ENCODE results near the gene SEC24B. TPM values are rescaled to one million over a fixed set of nuclear protein-coding genes. Genes with fewer than 3 reads are reported as not detected.

Gene SEC24B
- total and polyA plus RNA-seq, 10 of the 15 experiments (the other 5 are each of a cell fraction or from before 2014, with no cell fraction given): 6.4 to 43.2 (median 16.0) TPM

DNA sequence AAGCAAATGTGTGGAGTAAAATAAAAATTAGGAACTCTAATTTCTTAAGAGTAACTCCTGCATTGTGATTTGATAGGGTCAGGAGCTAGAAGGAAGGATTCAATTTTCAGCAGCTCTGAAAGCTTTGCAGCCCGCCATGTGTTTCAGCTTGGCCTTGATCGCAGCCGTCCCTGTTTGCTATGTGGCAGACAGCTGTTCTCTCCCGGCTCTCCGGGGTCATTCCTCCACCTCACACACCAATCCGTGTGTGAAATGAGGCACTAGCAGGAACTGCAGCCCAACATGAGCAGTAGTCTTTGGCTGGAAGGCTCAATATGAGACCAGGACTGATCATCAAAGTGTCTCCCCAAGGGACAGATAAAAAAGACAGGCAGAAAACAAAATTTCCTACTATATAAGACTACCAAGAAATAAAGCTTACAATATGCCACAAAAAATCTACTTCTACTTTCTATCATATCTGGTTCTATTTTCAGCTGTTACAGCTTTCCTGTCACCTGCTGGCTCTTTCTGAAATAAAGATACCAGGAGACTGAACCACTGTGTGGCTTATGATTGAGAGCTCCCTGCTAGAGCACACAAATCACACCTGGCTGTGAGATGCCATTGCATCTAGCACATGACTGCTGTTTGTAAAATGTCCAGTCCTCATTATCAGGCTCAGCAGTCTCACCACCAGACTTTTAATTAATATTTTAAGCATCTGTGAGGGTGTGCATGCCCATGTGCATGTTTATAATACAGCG is 44.1 kb upstream of the SEC24B start:
- no peaks in the 10 kb centered on the region for H3K36me3 ChIP-seq (ENCODE audit: control insufficient read depth in 2 of 2, insufficient read depth in 2 of 2, low read length in 1 of 2)
- in situ Hi-C loops (cut with MboI): no loop called here
- ChIA-PET POLR2A (no interaction called here), CTCF (no interaction called here), SMC1A (ENCODE audit: uncharacterized antibody, unreplicated experiment) (interaction anchor here (0.9 kb wide), 1 partner anchor 12 kb away, joined by 3 read pairs; no protein-coding TSS in a partner anchor), RAD21 (ENCODE audit: unreplicated experiment) (no interaction called here)
- no peak overlapping the region for H3K4me3 ChIP-seq
- peak; percentile 72 for ATAC-seq
- no TSS peak for BruUV-seq (replicated peaks)
- H3K79me2 ChIP-seq (ENCODE audit: control insufficient read depth, insufficient read depth, low read length): no peaks in the 10 kb centered on the region
- H3K27ac ChIP-seq (ENCODE audit: control insufficient read depth, insufficient read depth): peak overlapping the region; percentile 2; the same call in 1 of the 2 replicates
- H3K4me1 ChIP-seq (ENCODE audit: control insufficient read depth, insufficient read depth, low read length): peaks cover 17% of the 10 kb centered on the region
- H3K9me3 ChIP-seq (replicated peaks; ENCODE audit: control insufficient read depth, insufficient read depth, low read length): no peaks in the 10 kb centered on the region
- no peaks in the 10 kb centered on the region for H4K20me1 ChIP-seq (ENCODE audit: control insufficient read depth, insufficient read depth)
- intact Hi-C loops (cut with micrococcal nuclease; ENCODE audit: unreplicated experiment): no loop called here
- peak overlapping the region; percentile 5; the same call in 1 of the 2 replicates for H2AFZ ChIP-seq (ENCODE audit: control insufficient read depth, low read depth, low read length)
- peak overlapping the region; percentile 47; the same call in 1 of the 2 replicates for H3K4me2 ChIP-seq (ENCODE audit: control insufficient read depth, insufficient read depth)
- peak; percentile 23 for DNase-seq (ENCODE audit: low read depth, low spot score)
- no peaks in the 10 kb centered on the region for H3K27me3 ChIP-seq (replicated peaks in 1 of 2; ENCODE audit: control insufficient read depth in 2 of 2, insufficient read depth in 2 of 2, low read length in 1 of 2)
- H3K9ac ChIP-seq (ENCODE audit: control insufficient read depth, insufficient read depth, low read length): no peak overlapping the region
- 58% methylated on average over 7 of the region's 7 CpGs for WGBS (ENCODE audit: insufficient coverage, insufficient replicate concordance, low lambda C conversion rate, missing lambda C conversion rate)
- FAIRE-seq: no peak
- TF ChIP-seq RAD51 (IDR thresholded peaks at IDR 0.05): no peak
- TF ChIP-seq FOXM1 (IDR thresholded peaks at IDR 0.05; ENCODE audit: low read depth, low read length): no peak
- no peak for TF ChIP-seq ESRRA (IDR thresholded peaks at IDR 0.05; ENCODE audit: low read length)
- TF ChIP-seq, protein P1, sequence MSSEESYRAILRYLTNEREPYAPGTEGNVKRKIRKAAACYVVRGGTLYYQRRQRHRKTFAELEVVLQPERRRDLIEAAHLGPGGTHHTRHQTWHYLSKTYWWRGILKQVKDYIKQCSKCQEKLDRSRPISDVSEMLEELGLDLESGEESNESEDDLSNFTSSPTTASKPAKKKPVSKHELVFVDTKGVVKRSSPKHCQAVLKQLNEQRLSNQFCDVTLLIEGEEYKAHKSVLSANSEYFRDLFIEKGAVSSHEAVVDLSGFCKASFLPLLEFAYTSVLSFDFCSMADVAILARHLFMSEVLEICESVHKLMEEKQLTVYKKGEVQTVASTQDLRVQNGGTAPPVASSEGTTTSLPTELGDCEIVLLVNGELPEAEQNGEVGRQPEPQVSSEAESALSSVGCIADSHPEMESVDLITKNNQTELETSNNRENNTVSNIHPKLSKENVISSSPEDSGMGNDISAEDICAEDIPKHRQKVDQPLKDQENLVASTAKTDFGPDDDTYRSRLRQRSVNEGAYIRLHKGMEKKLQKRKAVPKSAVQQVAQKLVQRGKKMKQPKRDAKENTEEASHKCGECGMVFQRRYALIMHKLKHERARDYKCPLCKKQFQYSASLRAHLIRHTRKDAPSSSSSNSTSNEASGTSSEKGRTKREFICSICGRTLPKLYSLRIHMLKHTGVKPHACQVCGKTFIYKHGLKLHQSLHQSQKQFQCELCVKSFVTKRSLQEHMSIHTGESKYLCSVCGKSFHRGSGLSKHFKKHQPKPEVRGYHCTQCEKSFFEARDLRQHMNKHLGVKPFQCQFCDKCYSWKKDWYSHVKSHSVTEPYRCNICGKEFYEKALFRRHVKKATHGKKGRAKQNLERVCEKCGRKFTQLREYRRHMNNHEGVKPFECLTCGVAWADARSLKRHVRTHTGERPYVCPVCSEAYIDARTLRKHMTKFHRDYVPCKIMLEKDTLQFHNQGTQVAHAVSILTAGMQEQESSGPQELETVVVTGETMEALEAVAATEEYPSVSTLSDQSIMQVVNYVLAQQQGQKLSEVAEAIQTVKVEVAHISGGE (CRISPR knock-in tag; IDR thresholded peaks at IDR 0.05): no peak
- no peak for TF ChIP-seq YBX1 (IDR thresholded peaks at IDR 0.05)
- TF ChIP-seq, protein P2, sequence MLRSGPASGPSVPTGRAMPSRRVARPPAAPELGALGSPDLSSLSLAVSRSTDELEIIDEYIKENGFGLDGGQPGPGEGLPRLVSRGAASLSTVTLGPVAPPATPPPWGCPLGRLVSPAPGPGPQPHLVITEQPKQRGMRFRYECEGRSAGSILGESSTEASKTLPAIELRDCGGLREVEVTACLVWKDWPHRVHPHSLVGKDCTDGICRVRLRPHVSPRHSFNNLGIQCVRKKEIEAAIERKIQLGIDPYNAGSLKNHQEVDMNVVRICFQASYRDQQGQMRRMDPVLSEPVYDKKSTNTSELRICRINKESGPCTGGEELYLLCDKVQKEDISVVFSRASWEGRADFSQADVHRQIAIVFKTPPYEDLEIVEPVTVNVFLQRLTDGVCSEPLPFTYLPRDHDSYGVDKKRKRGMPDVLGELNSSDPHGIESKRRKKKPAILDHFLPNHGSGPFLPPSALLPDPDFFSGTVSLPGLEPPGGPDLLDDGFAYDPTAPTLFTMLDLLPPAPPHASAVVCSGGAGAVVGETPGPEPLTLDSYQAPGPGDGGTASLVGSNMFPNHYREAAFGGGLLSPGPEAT (IDR thresholded peaks at IDR 0.05; ENCODE audit: low read depth): no peak
- TF ChIP-seq, protein P3, sequence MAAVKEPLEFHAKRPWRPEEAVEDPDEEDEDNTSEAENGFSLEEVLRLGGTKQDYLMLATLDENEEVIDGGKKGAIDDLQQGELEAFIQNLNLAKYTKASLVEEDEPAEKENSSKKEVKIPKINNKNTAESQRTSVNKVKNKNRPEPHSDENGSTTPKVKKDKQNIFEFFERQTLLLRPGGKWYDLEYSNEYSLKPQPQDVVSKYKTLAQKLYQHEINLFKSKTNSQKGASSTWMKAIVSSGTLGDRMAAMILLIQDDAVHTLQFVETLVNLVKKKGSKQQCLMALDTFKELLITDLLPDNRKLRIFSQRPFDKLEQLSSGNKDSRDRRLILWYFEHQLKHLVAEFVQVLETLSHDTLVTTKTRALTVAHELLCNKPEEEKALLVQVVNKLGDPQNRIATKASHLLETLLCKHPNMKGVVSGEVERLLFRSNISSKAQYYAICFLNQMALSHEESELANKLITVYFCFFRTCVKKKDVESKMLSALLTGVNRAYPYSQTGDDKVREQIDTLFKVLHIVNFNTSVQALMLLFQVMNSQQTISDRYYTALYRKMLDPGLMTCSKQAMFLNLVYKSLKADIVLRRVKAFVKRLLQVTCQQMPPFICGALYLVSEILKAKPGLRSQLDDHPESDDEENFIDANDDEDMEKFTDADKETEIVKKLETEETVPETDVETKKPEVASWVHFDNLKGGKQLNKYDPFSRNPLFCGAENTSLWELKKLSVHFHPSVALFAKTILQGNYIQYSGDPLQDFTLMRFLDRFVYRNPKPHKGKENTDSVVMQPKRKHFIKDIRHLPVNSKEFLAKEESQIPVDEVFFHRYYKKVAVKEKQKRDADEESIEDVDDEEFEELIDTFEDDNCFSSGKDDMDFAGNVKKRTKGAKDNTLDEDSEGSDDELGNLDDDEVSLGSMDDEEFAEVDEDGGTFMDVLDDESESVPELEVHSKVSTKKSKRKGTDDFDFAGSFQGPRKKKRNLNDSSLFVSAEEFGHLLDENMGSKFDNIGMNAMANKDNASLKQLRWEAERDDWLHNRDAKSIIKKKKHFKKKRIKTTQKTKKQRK (IDR thresholded peaks at IDR 0.05; ENCODE audit: low read depth, low read length): no peak
- no peak for TF ChIP-seq CHD4 (IDR thresholded peaks at IDR 0.05)
- no peak for TF ChIP-seq TAF1 (IDR thresholded peaks at IDR 0.05; ENCODE audit: borderline replicate concordance, low read depth, low read length)
- TF ChIP-seq, protein P4, sequence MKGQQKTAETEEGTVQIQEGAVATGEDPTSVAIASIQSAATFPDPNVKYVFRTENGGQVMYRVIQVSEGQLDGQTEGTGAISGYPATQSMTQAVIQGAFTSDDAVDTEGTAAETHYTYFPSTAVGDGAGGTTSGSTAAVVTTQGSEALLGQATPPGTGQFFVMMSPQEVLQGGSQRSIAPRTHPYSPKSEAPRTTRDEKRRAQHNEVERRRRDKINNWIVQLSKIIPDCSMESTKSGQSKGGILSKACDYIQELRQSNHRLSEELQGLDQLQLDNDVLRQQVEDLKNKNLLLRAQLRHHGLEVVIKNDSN (IDR thresholded peaks at IDR 0.05; ENCODE audit: borderline replicate concordance, extremely low read length, insufficient read depth, low read depth, low read length): no peak
- TF ChIP-seq MXI1 (IDR thresholded peaks at IDR 0.05; ENCODE audit: low read depth, low read length): no peak
- TF ChIP-seq NFXL1 (IDR thresholded peaks at IDR 0.05; ENCODE audit: borderline replicate concordance): no peak
- no peak for TF ChIP-seq CHD2 (IDR thresholded peaks at IDR 0.05; ENCODE audit: borderline replicate concordance, low read depth, low read length)
- TF ChIP-seq WRNIP1 (IDR thresholded peaks at IDR 0.05; ENCODE audit: borderline replicate concordance, low read depth, low read length): no peak
